GM18498 (cell line): ENCODE data around the gene EFCAB6.

Experiments
- ATAC-seq: cut with Tn5 transposase; IDR thresholded peaks from one replicate; pipeline ENCODE4 v1.9.1; 2021; ENCODE audit warnings: mild to moderate bottlenecking, moderate library complexity; ENCODE audit not compliant: unreplicated experiment

The EFCAB6 gene

GRCh38 chr22:43533656-43534428 is 278.3 kb downstream of the EFCAB6 start:
- ATAC-seq, result no peak

- no peak for ATAC-seq
Measured at GRCh38 chr22:43533156-43533530, 279.0 kb downstream of the EFCAB6 start.

GRCh38 chr22:43532301-43533155 is 279.6 kb downstream of the EFCAB6 start:
- no peak for ATAC-seq

GRCh38 chr22:43531651-43532050 is 280.5 kb downstream of the EFCAB6 start:
- no peak for ATAC-seq

- ATAC-seq, result no peak
Measured at GRCh38 chr22:43530349-43531201, 281.5 kb downstream of the EFCAB6 start.

GRCh38 chr22:43529934-43530333 is 282.2 kb downstream of the EFCAB6 start:
- no peak for ATAC-seq

- no peak for ATAC-seq
Measured at GRCh38 chr22:43529461-43529860, 282.6 kb downstream of the EFCAB6 start.

- ATAC-seq, result no peak
Measured at GRCh38 chr22:43528601-43529360, 283.3 kb downstream of the EFCAB6 start.

- ATAC-seq, result no peak
Measured at GRCh38 chr22:43526946-43527345, 285.2 kb downstream of the EFCAB6 start.

- ATAC-seq, result no peak
Measured at GRCh38 chr22:43526117-43526655, 285.9 kb downstream of the EFCAB6 start.

GRCh38 chr22:43521716-43522115 is 290.4 kb downstream of the EFCAB6 start:
- ATAC-seq, result no peak

- no peak for ATAC-seq
Measured at GRCh38 chr22:43520632-43521039, 291.5 kb downstream of the EFCAB6 start.

GRCh38 chr22:43516996-43517635 is 295.0 kb downstream of the EFCAB6 start:
- ATAC-seq, result no peak

GRCh38 chr22:43516386-43516785 is 295.7 kb downstream of the EFCAB6 start:
- ATAC-seq, result no peak

GRCh38 chr22:43515902-43516301 is 296.2 kb downstream of the EFCAB6 start:
- no peak for ATAC-seq

GRCh38 chr22:43515411-43515810 is 296.7 kb downstream of the EFCAB6 start:
- no peak for ATAC-seq

GRCh38 chr22:43514476-43515157 is 297.5 kb downstream of the EFCAB6 start:
- no peak for ATAC-seq

GRCh38 chr22:43512279-43512678 is 299.8 kb downstream of the EFCAB6 start:
- ATAC-seq, result no peak

GRCh38 chr22:43511276-43511910 is 300.7 kb downstream of the EFCAB6 start:
- no peak for ATAC-seq
